HCT116 (cell line): ENCODE results near the gene MPZL2.

Experiments
- CEBPB ChIP-seq: IDR thresholded peaks from 2 replicates; pipeline ENCODE4 v1.6.1; 2012; ENCODE audit warnings: low read depth
- EZH2 ChIP-seq: fragments of 200-600 bp; sonication (generic); IDR thresholded peaks from 2 replicates; pipeline ENCODE4 v1.6.1; 2017; ENCODE audit warnings: antibody characterized with exemption, mixed run types
- EZH2phosphoT487 ChIP-seq: fragments of 200-600 bp; IDR thresholded peaks from 2 replicates; pipeline ENCODE4 v1.6.1; 2018; ENCODE audit warnings: antibody characterized with exemption, borderline replicate concordance
- JUND ChIP-seq: IDR thresholded peaks from 2 replicates; pipeline ENCODE4 v1.6.1; 2012
- POLR2A ChIP-seq: IDR thresholded peaks from 2 replicates; pipeline ENCODE4 v1.7.0; 2011; ENCODE audit warnings: borderline replicate concordance; ENCODE audit not compliant: insufficient read depth, insufficient read length; ENCODE audit errors: extremely low read depth
- POLR2AphosphoS5 ChIP-seq: IDR thresholded peaks from 2 replicates; pipeline ENCODE4 v1.6.1; 2011; ENCODE audit warnings: mild to moderate bottlenecking, low read depth, low read length, moderate library complexity
- RAD21 ChIP-seq: IDR thresholded peaks from 2 replicates; pipeline ENCODE4 v1.6.1; 2012; ENCODE audit warnings: low read depth, mild to moderate bottlenecking
- SP1 ChIP-seq: IDR thresholded peaks from 2 replicates; pipeline ENCODE4 v1.6.1; 2012; ENCODE audit warnings: low read depth
- YY1 ChIP-seq: IDR thresholded peaks from 2 replicates; pipeline ENCODE4 v1.6.1; 2011; ENCODE audit warnings: low read length, low read depth, moderate library complexity, mild to moderate bottlenecking; ENCODE audit not compliant: insufficient replicate concordance; ENCODE audit errors: extremely low read depth
- ZNF274 ChIP-seq: fragments of 200-500 bp; sonication (Bioruptor generic); IDR thresholded peaks from 2 replicates; pipeline ENCODE4 v1.6.1; 2014; ENCODE audit warnings: mild to moderate bottlenecking, low read depth, low read length, inconsistent platforms
- TF ChIP-seq, protein P1 (sequence below), 3 experiments: fragments of 200-600 bp in 1 of 3; sonication (generic) in 1 of 3; IDR thresholded peaks in 2 of 3; conservative IDR thresholded peaks in 1 of 3; 2 replicates each; pipeline ENCODE4 v1.5.1; 2012 to 2017; ENCODE audit warnings: low read depth in 2 of 3, low read length in 2 of 3, antibody characterized with exemption in 1 of 3, borderline replicate concordance in 1 of 3, control low read depth in 1 of 3, mild to moderate bottlenecking in 1 of 3, mixed read lengths in 1 of 3, mixed run types in 1 of 3, moderate library complexity in 1 of 3; ENCODE audit not compliant: insufficient read depth in 1 of 3
- TF ChIP-seq, protein P2 (sequence below): IDR thresholded peaks from 2 replicates; pipeline ENCODE4 v1.6.1; 2012
- TF ChIP-seq, protein P3 (sequence below): IDR thresholded peaks from 2 replicates; pipeline ENCODE4 v1.6.1; 2012

DNA sequence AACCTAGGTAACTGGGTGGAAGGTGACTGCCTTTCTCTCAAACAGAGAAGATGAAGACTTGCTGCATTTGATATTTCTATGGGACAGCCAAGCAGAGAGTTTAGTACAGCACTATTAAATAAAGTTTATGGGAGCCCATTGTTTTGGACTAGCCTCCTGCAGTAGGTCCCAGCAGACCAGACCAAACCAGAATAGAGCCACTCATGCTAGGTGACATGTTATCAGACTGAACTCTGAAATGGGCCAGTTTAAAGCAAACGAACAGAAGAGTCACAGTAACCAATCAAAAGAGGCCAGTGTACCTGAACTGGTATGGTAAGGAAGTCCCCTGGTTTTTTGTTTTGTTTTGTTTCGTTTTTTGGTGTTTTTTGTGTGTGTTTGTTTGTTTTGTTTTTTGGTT lies 7.9 kb upstream of the MPZL2 start:
- TF ChIP-seq CEBPB (no peak), EZH2phosphoT487 (no peak), POLR2A (no peak), SP1 (no peak), YY1 (no peak), POLR2AphosphoS5 (no peak), JUND (no peak), EZH2 (no peak), RAD21 (no peak), ZNF274 (no peak)
- TF ChIP-seq, protein P1, sequence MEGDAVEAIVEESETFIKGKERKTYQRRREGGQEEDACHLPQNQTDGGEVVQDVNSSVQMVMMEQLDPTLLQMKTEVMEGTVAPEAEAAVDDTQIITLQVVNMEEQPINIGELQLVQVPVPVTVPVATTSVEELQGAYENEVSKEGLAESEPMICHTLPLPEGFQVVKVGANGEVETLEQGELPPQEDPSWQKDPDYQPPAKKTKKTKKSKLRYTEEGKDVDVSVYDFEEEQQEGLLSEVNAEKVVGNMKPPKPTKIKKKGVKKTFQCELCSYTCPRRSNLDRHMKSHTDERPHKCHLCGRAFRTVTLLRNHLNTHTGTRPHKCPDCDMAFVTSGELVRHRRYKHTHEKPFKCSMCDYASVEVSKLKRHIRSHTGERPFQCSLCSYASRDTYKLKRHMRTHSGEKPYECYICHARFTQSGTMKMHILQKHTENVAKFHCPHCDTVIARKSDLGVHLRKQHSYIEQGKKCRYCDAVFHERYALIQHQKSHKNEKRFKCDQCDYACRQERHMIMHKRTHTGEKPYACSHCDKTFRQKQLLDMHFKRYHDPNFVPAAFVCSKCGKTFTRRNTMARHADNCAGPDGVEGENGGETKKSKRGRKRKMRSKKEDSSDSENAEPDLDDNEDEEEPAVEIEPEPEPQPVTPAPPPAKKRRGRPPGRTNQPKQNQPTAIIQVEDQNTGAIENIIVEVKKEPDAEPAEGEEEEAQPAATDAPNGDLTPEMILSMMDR (IDR thresholded peaks at IDR 0.05 in 2 of 3, conservative IDR thresholded peaks at IDR 0.05 in 1 of 3; ENCODE audit: borderline replicate concordance in 1 of 3, insufficient read depth in 1 of 3, low read depth in 2 of 3, low read length in 2 of 3): no peak
- TF ChIP-seq, protein P2, sequence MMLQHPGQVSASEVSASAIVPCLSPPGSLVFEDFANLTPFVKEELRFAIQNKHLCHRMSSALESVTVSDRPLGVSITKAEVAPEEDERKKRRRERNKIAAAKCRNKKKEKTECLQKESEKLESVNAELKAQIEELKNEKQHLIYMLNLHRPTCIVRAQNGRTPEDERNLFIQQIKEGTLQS: no peak
- TF ChIP-seq, protein P3, sequence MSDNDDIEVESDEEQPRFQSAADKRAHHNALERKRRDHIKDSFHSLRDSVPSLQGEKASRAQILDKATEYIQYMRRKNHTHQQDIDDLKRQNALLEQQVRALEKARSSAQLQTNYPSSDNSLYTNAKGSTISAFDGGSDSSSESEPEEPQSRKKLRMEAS: no peak
